AG04450 (cell line): ENCODE measurements around the gene CD27. TPM values are rescaled to one million over a fixed set of nuclear protein-coding genes. Genes with fewer than 3 reads are reported as not detected.

ENCODE experiments used
- CTCF ChIA-PET: fragments of 300-600, 350-600 bp; formaldehyde crosslinking; extraction: SDS; loops from one replicate; lab custom pipeline; 2022; ENCODE audit warnings: antibody characterized with exemption, inconsistent platforms; lab: Charles Lee
- POLR2A ChIA-PET: fragments of 350-600 bp; formaldehyde crosslinking; extraction: SDS; loops from one replicate; lab custom pipeline; 2021; ENCODE audit warnings: antibody characterized with exemption, inconsistent platforms; lab: Yijun Ruan, JAX
- DNase-seq: peaks from one replicate; pipeline ENCODE4 v3.0.0-alpha.2; 2011; ENCODE audit warnings: low read depth, low spot score
- H3K27ac ChIP-seq: one replicate; pipeline ENCODE4 v1.5.1; 2012; ENCODE audit warnings: low read depth, low read length, control low read depth
- H3K27me3 ChIP-seq: one replicate; pipeline ENCODE4 v1.6.0; 2012; ENCODE audit warnings: low read length; ENCODE audit not compliant: control insufficient read depth, insufficient read depth
- H3K4me3 ChIP-seq: 2 replicates; pipeline ENCODE4 v1.5.1; 2011; ENCODE audit warnings: mild to moderate bottlenecking, low read depth, low read length, control low read depth
- H3K9me3 ChIP-seq: 2 replicates; pipeline ENCODE4 v1.5.1; 2012; ENCODE audit warnings: low read length; ENCODE audit not compliant: control insufficient read depth, insufficient read depth
- polyA plus RNA-seq: library from polyadenylated mRNA; depleted of rRNA; stranded (reverse); fragments of >200 nt; gene quantifications from 2 replicates; pipeline ENCODE4 v1.2.3, GENCODE V29; 2011
- TF ChIP-seq, protein P1 (sequence below): IDR thresholded peaks from 2 replicates; pipeline ENCODE4 v1.5.1; 2011; ENCODE audit warnings: low read depth, low read length, control low read depth, inconsistent platforms

The CD27 gene
- polyA plus RNA-seq, 1 experiment, result not detected

DNA sequence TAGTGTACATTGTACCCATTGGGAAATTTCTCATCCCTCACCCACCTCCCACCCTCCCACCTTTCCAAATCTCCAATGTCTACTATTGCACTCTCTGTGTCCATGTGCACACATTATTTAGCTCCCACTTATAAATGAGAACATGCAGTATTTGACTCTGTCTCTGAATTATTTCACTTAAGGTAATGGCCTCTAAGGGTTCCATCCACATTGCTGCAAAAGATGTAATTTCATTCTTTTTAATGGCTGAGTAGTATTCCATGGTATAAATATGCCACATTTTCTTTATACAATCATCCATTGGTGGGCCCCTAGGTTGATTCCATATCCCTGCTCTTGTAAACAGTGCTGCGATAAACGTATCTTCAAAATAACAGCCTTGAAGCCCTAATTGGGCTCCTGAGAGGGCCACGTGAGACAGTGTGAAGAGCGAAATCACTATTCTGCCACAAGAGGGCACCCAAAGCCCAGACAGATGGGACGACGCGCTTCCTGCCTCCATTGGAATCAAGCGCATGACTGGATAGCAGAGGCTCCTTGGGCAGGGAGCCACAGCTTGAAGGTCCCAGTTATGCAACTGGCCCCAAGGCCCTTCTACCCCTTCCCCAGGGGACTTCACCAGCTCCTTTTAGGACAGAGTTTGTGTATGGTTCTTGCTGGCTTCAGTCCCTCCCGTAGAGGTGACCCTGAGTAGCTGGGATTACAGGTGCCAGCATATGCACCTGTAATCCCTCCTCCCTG is 21.3 kb upstream of the CD27 start:
- Histone ChIP-seq H3K4me3 (no peak overlapping the region), H3K9me3 (no peaks in the 10 kb centered on the region), H3K27me3 (no peaks in the 10 kb centered on the region), H3K27ac (no peak overlapping the region)
- peak; percentile 83 for DNase-seq
- CTCF ChIA-PET, result interaction anchor here (0.6 to 7.1 kb wide), 20 partner anchors 19 to 1568 kb away, joined by 3 to 87 read pairs (median 4); partner anchors contain the start of genes TAPBPL and VAMP1
- POLR2A ChIA-PET, result interaction anchor here (1.1 to 1.9 kb wide), 2 partner anchors 47 to 115 kb away, joined by 4 to 8 read pairs; partner anchors contain the start of gene VAMP1
- TF ChIP-seq, protein P1, sequence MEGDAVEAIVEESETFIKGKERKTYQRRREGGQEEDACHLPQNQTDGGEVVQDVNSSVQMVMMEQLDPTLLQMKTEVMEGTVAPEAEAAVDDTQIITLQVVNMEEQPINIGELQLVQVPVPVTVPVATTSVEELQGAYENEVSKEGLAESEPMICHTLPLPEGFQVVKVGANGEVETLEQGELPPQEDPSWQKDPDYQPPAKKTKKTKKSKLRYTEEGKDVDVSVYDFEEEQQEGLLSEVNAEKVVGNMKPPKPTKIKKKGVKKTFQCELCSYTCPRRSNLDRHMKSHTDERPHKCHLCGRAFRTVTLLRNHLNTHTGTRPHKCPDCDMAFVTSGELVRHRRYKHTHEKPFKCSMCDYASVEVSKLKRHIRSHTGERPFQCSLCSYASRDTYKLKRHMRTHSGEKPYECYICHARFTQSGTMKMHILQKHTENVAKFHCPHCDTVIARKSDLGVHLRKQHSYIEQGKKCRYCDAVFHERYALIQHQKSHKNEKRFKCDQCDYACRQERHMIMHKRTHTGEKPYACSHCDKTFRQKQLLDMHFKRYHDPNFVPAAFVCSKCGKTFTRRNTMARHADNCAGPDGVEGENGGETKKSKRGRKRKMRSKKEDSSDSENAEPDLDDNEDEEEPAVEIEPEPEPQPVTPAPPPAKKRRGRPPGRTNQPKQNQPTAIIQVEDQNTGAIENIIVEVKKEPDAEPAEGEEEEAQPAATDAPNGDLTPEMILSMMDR, result peak; percentile 87

DNA sequence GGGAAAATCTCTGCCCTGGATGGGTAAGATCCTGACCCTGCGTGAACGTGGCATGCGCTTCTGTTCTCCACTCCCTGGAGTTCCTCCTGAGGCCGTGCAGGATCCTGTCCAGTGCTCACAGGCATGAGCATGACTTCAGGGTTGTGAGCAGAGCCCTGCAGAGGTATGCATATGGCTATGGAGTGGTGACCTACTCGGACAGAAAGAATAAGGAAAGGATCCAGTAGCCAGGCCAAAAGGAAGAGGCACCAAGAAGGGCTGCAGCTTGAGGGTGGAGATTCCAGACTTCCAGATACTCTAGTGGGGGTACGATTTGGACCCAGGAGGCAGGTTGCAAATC is 20.8 kb upstream of the CD27 start:
- POLR2A ChIA-PET, result interaction anchor here (1.1 to 1.9 kb wide), 2 partner anchors 46 to 114 kb away, joined by 4 to 8 read pairs; partner anchors contain the start of gene VAMP1
- Histone ChIP-seq H3K27me3 (no peaks in the 10 kb centered on the region), H3K9me3 (no peaks in the 10 kb centered on the region; the same call in 1 of the 2 replicates), H3K4me3 (no peak overlapping the region), H3K27ac (no peak overlapping the region)
- no peak for DNase-seq
- TF ChIP-seq, protein P1, result no peak
- CTCF ChIA-PET, result interaction anchor here (0.9 to 7.1 kb wide), 11 partner anchors 18 to 123 kb away, joined by 3 to 87 read pairs (median 4); partner anchors contain the start of genes TAPBPL and VAMP1

DNA sequence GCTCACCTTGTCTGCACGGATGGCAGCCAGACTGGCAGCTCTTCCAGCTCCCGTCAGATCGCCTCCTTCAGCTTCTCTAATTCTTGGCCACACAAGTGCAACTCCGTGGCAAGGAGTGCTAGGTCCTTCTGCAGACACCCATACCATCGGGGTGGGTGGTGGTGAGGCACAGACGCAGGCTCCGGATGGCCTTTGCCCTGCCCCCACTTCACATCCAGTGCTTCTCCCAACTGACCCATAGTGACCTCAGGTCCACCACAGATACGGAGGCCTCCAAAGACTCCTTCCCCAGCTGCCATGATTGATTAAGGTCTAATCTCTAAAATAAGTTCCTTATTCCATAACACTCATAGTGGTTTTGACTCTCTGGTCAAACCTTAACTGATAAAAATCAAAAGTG is 19.9 kb upstream of the CD27 start:
- no peak overlapping the region for H3K4me3 ChIP-seq
- H3K27me3 ChIP-seq, result no peaks in the 10 kb centered on the region
- no peak overlapping the region for H3K27ac ChIP-seq
- POLR2A ChIA-PET, result interaction anchor here (1.9 kb wide), 1 partner anchor 113 kb away, joined by 8 read pairs; no protein-coding TSS in a partner anchor
- H3K9me3 ChIP-seq, result no peaks in the 10 kb centered on the region; the same call in 1 of the 2 replicates
- TF ChIP-seq, protein P1, result no peak
- CTCF ChIA-PET, result interaction anchor here (1.4 to 7.1 kb wide), 3 partner anchors 41 to 114 kb away, joined by 4 to 87 read pairs (median 26); partner anchors contain the start of gene VAMP1
- no peak for DNase-seq

DNA sequence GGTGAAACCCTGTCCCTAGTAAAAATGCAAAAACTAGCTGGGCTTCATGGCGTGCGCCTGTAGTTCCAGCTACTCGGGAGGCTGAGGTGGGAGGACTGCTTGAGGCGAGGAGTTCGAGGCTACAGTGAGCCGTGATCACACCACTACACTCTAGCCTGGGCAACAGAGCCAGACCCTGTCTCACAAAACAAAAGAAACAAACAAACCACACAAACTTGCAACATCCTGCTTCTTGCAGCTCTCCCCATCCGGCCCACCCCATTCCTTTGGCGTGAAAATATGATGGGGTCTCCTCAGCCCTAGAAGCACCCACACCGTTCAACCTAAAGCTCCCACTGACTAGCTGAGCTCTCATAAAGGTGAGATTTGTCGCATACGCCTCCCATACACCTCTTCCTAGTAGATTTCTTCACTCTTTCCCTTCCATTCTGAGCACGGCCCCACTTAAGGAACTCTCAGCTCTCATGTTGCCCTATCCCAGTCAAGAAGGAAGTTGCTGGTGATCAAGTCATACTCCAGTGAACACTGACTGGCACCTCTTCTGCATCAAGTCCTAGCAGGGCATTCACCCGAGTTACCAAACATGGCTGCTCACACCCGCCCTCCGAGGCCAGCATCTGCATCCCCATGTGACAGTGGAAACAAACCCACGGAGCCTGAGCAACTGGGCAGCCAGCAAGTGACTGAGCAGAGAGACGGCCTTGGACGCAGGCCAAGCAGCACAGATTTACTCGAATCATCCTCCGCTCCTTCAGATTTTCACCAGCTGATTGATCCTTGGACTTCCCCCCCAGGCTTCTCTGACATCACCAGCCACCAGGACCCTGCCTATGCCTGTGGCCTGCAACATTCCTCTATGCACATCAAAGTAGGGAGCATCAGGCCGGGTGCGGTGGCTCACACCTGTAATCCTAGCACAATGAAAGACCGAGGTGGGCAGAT is 18.9 kb upstream of the CD27 start:
- no peak for DNase-seq
- H3K27me3 ChIP-seq, result no peaks in the 10 kb centered on the region
- H3K4me3 ChIP-seq, result no peak overlapping the region
- TF ChIP-seq, protein P1, result no peak
- no peak overlapping the region for H3K27ac ChIP-seq
- H3K9me3 ChIP-seq, result no peaks in the 10 kb centered on the region; the same call in 1 of the 2 replicates
- ChIA-PET CTCF (interaction anchor here (4.8 to 7.1 kb wide), 2 partner anchors 40 to 113 kb away, joined by 26 to 87 read pairs; no protein-coding TSS in a partner anchor), POLR2A (interaction anchor here (0.7 kb wide), 1 partner anchor 108 kb away, joined by 3 read pairs; the partner anchor contains the start of gene GAPDH)
